Measurements from ENCODE around the gene FGF1.

Gene FGF1

DNA sequence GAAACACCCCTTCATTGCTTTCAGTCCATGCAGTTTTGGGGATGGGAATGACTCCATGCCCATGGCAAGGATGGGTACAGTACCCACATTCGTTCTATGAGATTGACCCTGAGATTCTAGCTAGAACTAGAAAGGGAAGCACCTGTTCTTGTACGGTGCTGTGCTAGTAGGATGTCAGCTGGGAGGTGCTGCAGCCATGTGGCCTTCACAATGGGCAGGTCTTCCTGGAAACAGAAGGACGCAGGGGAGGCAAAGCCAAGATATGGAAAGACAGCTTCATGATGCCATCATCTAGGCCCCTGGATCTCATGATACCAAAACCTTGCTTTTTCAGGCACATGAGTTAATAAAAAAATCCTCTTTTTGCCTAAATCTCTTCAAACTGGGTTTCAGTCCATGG is 10.5 kb upstream of the FGF1 start:
- DNase-seq = no peak

DNA sequence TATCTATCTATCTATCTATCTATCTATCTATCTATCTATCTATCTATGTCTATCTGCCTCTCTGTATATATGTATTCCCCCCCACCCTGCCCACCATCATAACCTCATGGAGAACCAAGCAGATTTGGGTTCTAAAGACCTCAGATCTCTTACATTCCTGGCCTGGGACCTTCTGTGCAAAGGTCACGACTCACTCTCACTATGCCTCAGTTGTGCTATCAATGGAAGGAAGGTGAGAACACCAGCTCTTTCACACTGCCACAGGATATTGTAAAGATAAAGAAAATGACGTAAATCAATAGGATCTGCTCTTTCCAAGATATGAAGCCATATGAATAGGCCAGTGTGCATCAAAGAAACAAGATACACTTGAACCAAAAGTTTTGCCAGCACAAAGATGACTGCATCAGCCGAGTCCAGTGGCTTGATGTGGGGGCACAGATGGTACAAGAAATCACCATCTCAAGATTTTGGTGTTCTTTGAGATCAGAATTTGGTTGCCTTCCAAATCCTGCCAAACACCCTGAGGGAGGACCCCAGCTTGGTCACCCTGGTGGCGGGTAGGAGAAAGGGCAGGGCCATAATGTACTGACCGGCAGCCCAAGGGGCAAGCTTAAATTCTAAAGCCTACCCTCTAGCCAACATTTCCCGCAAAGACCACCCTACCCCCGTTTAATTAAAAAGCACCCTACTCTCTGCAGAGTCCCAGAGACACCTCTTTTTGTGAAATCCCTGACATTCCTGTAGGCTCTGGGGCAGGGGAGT is 8.4 kb upstream of the FGF1 start:
- no peak for DNase-seq

DNA sequence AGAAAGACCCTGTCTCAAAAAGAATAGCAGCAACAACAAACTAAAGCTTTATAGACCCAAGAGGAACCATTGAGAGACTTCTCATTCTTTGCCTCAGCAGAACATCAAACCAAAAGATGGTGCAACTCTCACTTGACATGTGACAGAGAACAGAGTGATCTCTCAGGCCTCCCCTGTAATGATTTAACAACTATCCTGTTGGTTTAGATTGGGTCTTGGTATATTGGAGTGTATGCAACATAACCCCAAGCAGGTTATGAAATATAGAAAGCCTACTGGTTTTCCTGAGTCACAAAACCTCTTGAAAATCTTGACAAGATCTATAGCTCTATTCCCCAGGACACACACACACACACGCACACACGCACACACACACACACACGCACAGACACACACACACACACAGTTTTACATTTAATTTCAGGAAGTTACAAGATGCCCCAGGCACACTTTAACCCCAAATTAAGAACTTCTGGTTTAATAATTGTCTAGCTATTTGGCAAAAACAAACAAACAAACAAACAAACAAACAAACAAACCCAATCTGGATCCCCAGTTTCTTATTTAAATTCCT is 6.5 kb upstream of the FGF1 start:
- no peak for DNase-seq

DNA sequence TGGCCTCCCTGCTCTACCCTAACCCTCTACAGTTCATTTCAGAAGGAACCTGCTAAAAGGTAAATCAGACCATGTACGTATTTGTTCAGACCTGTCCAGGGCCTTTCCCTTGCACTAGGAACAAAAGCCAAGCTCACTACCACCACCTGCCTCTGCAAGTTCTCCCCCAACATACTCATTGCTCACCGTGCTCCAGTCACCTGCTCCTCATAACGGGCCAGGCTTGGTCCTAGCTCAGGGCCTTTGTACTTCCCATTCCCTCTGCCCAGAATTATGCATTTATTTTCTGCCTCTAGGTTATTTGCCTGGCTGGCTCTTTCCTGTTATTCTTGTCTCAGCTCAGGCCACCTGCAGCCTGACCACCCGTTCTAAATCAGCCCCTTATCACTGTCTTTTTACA is 4.8 kb upstream of the FGF1 start:
- no peak for DNase-seq

DNA sequence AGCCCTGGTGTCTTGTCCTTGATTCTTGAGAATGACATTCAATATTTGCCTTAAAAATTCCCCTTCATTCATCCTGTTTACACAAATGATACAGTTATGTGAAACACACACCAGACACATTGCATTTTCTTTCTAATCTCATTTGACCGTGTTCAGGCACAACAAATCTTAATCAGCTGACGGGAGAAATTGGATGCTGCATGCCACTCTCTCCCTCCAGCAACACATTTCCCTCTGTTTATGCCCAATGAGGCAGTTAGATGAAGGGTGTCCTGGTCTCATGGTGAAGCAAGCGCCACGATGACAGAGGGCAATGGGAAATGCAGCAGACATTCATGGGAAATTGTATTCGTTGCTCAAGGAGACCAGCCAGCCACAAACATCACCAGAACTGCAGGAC is 3.2 kb upstream of the FGF1 start:
- no peak for DNase-seq

DNA sequence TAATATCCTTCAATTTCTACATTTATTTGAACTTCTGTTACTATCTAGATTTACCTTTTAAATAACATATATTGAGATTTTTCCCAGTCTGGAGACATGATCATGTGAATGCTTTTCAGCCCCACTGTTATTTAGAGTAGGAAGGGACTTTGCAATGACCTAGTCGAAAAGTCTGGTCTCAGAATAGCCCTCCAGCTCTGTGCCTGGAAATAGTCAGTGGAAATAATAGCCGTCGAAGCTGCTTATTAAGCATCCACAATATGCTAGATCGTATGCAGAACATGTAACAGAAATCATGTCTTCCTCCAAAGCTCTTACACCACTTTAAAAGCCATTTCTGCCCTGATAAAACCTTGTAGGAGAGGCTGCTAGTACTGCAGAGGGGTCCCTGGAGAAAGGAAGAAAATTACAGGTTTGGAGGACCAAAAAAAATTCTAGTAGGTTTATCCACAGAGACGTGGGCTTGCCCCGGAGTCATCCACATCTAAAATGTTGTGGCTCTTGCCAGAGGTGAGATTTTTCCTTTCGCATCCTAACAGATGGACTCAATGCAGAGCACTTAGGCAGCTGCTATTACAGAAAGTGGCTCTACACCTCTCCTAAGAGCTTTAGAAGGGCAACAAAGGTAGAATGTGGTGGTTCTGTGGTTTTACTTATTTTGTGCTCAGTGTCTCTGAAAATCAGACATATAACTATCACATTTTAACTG is 2.5 kb upstream of the FGF1 start:
- no peak for DNase-seq

DNA sequence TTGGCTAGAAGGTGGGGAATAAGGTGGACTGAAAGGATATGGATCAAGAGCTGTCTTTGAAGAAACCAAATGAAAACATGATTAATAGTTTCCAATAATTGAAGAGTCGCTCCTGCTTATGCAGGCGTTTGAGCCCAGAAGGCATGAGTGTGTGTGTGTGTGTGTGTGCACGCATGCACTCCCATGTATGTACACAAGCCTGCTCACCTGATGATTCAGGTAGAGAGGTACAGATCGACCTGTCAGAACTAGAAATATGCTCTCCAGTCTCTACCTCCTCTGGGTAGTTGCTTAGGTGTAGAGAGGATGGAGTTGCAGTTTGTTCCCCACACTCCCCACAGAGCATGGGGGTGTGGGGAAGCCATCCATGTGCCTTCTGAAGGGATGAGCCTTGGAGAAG is 1.1 kb upstream of the FGF1 start:
- DNase-seq = no peak

DNA sequence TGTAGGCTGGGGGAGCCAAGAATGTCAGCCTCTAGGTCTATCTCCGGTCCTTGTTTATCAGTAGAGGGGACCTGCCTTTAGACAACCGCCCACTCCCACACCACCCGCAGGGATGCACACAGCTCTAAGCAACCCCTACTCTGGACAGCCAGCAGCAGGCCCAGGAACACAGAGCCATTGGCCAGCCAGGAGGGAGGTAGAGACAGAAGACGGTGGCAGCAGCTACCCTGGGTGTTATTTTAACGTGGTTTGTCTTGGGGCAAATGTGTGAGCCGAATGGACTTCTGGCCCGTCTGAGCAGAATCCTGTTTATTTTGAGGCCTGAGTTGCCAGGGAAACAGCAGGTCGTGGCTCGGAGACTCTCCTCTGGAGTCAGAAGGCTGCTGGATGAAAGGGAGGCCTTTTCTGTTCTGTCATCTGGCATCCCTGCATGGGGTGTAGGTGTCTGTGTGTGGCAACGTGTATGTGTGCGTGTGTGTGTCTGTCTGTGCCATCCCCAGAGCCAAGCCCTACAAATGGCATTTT is 382 bp upstream of the FGF1 start:
- no peak for DNase-seq

DNA sequence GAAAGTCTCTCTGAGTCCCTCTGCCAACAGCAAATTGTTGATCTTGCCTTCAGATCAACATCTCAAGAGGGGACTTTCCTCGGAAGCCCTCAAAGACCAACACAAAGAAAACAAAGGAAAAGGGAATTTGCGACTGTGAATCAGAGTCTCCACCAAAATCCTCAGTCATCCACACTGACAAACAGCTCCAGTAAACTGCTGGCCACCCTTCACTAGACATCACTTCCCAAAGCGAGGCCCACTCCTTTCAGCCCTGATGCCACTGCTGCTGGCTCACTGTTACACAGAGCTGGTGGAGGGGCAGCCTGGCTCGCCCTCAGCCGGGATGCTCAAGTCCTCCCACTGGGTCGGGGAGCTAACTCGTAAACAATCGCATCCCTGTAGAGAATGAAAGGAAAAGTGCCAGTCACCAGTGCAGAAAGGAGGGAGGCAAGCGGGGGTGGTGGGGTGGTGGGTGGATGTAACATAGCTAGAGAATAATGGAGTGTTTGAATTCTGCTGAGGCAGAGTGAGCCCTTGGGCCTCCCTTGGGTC is 1.3 kb downstream of the FGF1 start:
- no peak for DNase-seq

DNA sequence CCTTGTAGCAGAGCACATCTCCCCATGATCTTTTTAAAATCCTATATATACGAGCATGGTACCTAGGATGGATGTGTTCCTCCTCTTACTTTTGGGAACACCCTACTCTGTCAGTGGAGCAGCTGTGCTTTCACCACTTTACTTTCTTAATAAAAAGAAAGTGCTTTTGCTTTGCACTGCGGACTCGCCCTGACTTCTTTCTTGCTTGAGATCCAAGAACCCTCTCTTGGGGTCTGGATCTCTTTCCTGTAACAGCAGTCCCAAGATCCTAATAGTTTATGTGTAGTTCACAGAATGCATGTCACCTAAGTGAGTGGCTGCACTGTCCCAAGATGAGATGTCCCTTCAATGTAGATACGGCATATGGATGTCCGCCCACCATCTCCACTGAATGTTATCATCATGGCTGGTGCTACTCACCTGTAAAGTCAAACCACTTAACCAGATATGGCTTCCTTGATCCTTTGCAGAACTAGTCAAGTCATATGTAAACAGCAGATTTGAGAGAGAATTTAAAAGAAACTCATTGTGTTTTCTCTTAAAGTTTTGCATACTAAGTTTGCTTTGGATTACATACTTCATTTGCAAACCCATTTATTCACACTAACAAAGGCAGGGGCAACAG is 1.9 kb downstream of the FGF1 start:
- DNase-seq = no peak

DNA sequence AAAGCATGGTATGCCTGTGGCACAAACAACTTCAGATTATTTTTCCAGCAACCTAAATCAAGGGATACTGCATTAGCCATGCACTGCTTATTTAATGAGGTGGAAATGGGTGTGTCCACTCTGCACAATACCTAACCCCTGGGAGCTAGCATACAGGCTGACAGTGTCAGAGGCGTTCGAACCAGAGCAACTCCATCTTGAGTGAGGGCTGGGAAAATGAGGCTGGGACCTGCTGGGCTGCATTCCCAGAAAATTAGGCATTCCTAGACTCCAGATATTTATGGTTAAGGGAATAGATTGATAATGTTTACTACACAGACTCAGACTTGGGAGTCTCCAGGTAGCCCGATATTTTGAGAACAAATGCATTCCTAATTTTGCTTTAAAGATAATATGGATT is 2.8 kb downstream of the FGF1 start:
- no peak for DNase-seq

DNA sequence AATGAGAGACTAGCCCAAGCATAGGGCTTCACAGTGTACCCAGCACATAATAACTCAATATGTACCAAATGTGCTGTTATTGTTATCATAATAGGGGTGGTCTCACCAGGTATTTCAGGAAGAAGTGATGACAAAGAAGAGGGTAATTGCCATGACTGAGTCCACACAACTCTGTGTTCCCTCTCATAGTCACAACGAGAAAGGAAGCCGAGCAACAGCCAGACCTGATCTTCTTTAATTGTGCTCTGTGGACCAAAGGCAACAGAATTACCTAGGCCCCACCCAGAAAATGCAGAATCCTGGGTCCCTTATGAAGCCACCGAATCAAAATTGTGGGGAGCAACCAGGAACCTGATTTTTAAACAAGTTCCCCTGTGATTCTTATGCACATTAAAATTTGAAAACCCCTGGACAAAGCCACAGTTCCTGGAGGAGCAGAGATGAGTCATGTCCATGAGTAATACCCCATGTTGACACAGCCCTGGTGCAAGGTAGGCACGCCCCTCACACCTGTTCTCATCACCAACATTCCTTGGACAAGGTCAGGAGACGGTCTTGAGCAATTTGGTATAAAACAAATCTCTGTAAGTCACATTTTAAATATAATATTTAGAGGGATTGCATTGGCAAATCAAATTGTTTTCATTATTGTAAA is 5.2 kb downstream of the FGF1 start:
- DNase-seq = no peak

DNA sequence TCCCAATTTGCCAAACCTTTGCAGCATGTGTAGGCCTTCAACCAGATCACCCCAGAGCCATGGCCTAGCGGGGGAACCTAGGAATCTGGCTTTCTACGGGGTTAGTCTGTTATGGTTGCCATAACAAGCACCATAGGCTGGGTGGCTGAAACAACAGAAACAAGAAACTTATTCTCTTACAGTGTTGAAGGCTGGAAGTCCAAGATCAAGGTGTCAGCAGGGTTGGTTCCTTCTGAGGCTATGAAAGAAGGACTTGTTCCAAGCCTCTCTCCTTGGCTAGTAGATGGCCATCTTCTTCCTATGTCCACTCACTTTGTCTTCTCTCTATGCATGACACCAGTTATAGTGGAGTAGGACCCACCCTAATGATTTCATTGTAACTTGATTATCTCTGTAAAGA is 6.1 kb downstream of the FGF1 start:
- no peak for DNase-seq

DNA sequence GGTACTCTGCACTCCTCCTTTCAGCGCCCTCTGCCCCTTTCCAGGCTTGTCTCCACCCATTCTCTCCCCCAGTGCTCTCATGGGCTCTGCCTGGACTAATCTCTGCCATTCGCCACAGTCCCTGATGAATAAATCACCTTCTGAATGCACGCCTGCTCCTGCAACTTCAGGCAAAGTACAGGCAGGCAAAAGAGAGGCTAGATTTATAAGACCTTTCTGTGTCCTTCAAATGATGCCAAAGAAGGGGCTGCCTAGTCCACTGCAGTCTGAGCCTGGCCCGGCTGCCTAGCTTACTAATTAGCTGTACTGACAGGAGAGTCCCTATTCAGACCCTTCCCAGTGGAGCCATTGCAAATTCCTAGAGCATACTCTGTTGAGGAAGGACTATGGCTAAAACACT is 7.4 kb downstream of the FGF1 start:
- no peak for DNase-seq

DNA sequence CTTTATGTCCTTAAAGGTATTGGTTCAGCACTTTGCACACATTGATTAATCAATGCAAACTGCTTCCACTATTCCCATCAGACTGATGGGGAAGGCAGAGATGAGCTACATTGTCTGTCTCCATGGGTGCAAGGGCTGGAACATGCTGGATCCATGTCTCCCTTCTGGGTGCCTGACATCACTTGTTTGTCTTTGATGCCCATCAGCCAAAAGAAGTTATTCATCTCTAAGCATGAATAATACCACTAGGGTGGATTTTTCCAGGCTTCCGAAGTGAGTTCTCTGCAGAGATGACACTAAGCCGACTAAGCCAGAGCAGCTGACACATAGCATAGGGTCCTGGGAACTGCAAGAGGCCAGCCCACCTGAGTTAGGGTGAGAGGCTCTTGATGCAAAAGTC is 8.7 kb downstream of the FGF1 start:
- no peak for DNase-seq

DNA sequence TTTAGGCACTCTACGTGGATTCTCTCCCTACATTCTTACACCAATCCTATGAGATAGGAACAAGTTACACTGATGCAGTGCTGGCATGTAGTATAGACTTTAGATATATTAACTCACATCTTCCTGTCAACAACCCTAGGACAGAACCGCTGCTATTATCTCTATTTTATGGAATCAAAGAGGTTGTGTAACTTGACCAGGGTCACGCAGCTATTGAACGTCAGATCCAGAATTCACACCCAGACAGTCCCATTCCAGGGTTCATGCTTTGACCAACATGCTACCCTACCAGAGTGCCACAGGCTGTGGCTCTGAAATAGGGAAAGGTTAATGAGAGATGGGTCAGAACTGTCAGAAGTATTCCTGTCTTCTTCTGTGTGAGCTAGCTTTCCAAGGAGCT is 9.6 kb downstream of the FGF1 start:
- no peak for DNase-seq

DNA sequence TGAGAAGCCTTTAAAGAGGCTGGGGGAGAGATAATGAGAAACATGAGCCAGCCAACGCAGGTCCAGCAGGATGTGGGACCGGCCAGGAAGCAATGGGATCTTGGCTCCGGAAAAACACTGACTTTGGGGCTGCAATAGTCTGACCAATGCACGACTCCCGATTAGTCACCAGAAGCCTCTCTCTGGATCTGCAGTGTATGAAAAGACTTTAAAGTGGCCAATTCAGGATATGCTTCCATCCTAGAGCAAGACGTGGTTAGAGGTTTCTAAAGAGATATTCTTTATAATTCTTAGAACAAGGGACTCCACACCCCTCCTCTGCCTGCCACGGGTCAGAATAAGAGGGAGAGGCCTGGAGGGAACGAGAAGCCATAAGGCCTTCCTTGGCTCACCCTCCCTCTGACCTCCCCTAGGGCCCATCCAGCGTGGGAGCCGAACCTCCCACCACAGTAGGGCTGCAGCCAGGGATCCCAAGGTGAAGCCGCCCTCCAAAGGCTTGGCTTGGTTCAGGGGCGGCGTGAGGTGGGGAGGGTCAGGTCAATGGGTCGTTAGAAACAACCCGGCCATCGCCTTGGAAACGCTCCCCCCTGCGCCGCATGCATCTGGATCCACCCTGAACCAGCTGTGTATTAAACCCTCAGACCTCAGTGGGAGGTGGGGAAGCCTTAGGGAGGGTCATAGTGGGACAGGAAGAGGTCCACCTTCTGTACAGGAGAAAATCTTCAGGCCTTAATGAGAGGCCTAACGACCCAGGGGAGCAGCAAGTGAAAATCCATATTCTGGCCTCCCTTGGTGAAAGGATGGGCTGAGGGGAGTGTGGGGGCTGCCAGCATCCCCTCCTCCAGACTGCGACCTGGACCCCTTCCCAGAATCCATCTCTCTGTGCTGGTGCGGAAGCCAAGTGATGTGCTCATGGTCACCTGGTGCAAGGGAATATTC is 11.1 kb downstream of the FGF1 start:
- no peak for DNase-seq

DNA sequence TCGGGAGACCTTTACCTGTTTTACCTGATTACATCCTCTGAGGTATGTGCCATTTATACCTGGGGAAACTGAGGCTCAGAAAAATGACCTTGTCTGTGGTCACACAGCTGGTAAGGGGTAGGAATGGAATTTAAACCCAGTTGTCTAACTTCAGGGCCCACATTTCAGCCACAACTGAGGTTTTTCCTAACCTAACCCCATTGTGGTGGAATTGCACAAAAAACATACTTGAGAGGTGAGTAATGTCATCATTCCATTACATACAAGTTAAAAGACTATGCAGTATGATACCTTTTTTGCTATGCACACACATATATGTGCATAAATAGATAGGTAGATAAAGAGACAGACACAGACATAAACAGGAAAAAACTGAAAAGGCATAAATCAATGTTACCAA is 14.1 kb downstream of the FGF1 start:
- no peak for DNase-seq

DNA sequence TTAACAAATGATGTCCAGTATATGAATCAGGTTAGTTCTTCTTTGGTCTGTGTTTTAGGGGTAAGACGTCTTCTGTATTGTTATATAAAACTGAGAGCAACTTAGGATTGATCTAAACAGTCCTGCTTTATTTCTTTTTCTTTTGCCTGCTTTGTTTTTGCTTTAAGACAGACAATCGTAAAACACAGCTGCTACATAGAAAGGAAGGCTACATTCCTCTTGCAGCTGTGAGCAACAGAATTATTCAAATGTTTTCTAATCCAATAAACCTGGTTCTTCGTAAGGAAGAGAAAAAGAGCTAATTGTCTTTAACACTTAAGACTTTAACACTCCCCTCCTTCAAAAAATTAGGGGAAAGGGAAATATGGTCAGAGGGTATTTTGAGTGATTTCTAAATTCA is 14.6 kb downstream of the FGF1 start:
- DNase-seq = no peak

DNA sequence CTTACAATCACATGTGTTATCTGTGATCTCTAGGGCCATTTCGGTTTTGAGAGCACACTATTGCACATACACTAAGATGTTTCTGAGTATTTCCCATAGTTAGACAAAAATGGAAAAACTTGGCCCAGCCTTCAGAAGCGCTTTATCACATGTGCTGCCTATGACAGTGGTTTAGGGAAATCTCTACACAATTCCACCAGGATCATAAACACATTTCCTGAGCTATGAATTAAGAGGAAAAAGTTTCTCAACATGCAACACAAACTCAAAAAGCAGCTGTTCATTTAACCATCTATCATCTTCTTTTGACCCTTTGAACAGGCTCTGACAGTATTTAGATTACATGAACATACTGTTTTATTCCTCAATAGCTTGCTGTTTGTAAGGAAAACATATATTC is 15.1 kb downstream of the FGF1 start:
- no peak for DNase-seq

DNA sequence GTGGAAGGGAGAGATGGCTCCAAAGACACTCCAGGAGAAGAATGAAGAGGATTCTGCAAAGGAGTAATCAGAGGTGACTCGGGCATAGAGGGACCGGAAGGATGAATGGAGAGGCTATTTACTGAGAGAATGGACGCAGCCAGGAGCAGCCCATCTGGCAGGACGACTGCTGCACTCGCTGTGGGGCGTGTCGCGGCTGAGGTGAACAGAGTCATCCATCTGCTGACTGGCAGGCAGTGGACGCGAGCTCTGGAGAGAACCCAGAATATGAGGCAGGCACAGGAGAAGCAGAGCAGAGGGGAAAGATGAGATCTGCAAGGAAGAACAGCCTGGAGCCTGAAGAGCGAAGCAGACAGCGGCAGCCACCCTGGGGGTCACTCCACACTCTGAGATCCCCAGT is 16.4 kb downstream of the FGF1 start:
- no peak for DNase-seq

DNA sequence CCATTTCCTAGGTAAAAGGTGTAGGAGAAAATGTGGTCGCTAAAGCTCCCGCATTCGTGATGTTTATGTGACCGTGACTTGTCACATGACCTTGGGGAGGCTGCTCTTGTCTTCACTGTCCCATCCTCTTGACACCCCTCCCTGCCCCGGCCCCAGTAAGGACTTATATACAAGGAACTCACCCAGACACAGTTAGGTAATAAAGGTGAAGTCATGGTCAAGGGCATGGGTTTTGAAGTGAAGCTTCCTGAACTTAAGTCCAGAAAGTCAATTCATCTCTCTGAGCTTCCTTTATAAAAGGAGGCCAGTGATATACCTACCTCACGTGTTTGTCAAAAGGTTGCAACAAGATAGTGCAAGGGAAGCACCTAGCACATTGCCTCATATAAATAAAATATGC is 17.6 kb downstream of the FGF1 start:
- DNase-seq = no peak
